NB4 (cell line): ENCODE data around the gene NME7.

Experiments
- CTCF ChIP-seq: IDR thresholded peaks from one replicate; pipeline ENCODE4 v1.5.1; 2012; ENCODE audit warnings: low read depth, low read length
- MAX ChIP-seq: IDR thresholded peaks from 2 replicates; pipeline ENCODE4 v1.6.1; 2011; ENCODE audit warnings: low read depth, low read length
- POLR2A ChIP-seq: IDR thresholded peaks from 2 replicates; pipeline ENCODE4 v1.6.1; 2011; ENCODE audit warnings: mild to moderate bottlenecking; ENCODE audit not compliant: insufficient read length; ENCODE audit errors: extremely low read depth

GRCh38 chr1:169085911-169086310 lies 281.7 kb downstream of the NME7 start:
- TF ChIP-seq CTCF: no peak
- TF ChIP-seq POLR2A: no peak
- TF ChIP-seq MAX: no peak
